ENCODE measurements around the gene ZSCAN2. TPM values are rescaled to one million over a fixed set of nuclear protein-coding genes. Genes with fewer than 3 reads are reported as not detected.

ZSCAN2 gene
- total RNA-seq, 2 donors from 2014 or later, result 23.6 to 31.3 TPM

DNA sequence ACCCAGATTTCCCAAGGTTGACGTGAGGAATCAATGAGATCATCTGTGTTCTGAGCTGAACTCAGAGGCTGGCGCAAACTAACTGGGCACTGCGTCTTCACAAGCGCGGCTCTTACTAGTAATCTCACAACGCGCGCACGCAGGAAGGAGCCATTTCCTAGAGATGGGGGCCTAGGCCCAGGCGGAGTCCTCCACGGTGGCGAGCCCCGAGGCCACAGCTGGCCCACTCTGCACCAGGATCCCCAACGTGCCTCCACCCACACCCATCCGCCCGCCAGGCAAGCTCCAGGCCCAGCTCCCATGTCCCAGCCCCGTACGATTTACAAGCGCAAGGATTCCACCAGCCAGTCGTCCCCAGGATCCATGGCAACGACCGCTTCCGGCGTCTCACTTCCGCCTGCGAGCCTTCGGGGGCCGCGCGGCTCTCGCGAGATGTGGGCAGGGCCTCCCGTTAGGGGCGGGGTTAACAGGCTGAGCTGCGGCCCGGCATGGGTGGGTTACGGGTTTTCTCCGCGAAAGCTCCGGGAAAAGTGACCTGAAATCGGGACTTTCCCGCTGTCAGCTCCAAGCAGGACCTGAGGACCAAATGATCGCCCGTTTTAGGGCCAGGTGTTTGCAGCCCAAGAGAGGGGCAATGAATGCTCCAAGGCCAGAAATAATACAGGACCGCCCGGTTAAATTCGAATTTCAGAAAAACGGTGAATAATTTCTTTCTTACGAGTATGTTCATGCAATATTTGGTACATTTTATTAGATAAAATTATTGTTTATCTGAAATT, 53.3 kb downstream of the ZSCAN2 start, which contains the start of gene WDR73:
TSS of gene WDR73 (minus strand) at position 374 of the 779 bp plus-strand sequence. CDS start at position 365, 9 bp downstream.
- TF ChIP-seq, protein P1, sequence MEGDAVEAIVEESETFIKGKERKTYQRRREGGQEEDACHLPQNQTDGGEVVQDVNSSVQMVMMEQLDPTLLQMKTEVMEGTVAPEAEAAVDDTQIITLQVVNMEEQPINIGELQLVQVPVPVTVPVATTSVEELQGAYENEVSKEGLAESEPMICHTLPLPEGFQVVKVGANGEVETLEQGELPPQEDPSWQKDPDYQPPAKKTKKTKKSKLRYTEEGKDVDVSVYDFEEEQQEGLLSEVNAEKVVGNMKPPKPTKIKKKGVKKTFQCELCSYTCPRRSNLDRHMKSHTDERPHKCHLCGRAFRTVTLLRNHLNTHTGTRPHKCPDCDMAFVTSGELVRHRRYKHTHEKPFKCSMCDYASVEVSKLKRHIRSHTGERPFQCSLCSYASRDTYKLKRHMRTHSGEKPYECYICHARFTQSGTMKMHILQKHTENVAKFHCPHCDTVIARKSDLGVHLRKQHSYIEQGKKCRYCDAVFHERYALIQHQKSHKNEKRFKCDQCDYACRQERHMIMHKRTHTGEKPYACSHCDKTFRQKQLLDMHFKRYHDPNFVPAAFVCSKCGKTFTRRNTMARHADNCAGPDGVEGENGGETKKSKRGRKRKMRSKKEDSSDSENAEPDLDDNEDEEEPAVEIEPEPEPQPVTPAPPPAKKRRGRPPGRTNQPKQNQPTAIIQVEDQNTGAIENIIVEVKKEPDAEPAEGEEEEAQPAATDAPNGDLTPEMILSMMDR (conservative IDR thresholded peaks at IDR 0.05), result no peak
- no peaks in the 10 kb centered on the region for H3K9me3 Mint-ChIP-seq

GRCh38 chr15:84654689-84655453, 54.1 kb downstream of the ZSCAN2 start:
- peak; percentile 90 for DNase-seq
- H3K27me3 Mint-ChIP-seq (ENCODE audit: insufficient read depth), result peaks cover 20% of the 10 kb centered on the region
- H3K4me1 Mint-ChIP-seq, result peaks cover 22% of the 10 kb centered on the region
- Histone ChIP-seq H3K36me3 (ENCODE audit: control insufficient read depth, insufficient read depth, low read length) (peaks cover 24% of the 10 kb centered on the region), H3K9ac (ENCODE audit: extremely low read depth, low read length, poor library complexity, severe bottlenecking) (peak overlapping the region; percentile 83), H3K27me3 (ENCODE audit: control insufficient read depth, insufficient read depth, low read length, poor library complexity, severe bottlenecking) (no peaks in the 10 kb centered on the region), H3K4me1 (ENCODE audit: control insufficient read depth, insufficient read depth, low read length) (peaks cover 8% of the 10 kb centered on the region), H3K27ac (ENCODE audit: low read depth, low read length) (no peak overlapping the region), H3K9me3 (ENCODE audit: control insufficient read depth, low read length) (no peaks in the 10 kb centered on the region), H3K4me3 (ENCODE audit: low read length) (peak overlapping the region; percentile 83)
- H3K36me3 Mint-ChIP-seq (ENCODE audit: low read depth), result peaks cover 16% of the 10 kb centered on the region
- TF ChIP-seq, protein P1 (conservative IDR thresholded peaks at IDR 0.05), result peak; percentile 80
- WGBS, 2 experiments (ENCODE audit: insufficient coverage in 1 of 2, insufficient read length in 1 of 2), result 17 to 19% methylated on average over 16 to 19 of the region's 19 CpGs
- H3K9me3 Mint-ChIP-seq, result no peaks in the 10 kb centered on the region
- peak overlapping the region; percentile 93 for H3K4me3 Mint-ChIP-seq
- H3K27ac Mint-ChIP-seq, result no peak overlapping the region

More for the DNA sequence above, 53.3 kb downstream of the ZSCAN2 start, which contains the start of gene WDR73:
- peak within 1 kb of the TSS; percentile 83 for H3K9ac ChIP-seq (ENCODE audit: extremely low read depth, low read length, poor library complexity, severe bottlenecking)
- H3K36me3 ChIP-seq (ENCODE audit: control insufficient read depth, insufficient read depth, low read length), result peaks cover 31% of the 10 kb centered on the region
- H3K4me3 ChIP-seq (ENCODE audit: low read length), result peak within 1 kb of the TSS; percentile 83
- peak within 1 kb of the TSS; percentile 47 for H3K27ac ChIP-seq (ENCODE audit: low read depth, low read length)
- peak; percentile 98 for DNase-seq
- no peaks in the 10 kb centered on the region for H3K9me3 ChIP-seq (ENCODE audit: control insufficient read depth, low read length)
- Mint-ChIP-seq H3K4me3 (peak within 1 kb of the TSS; percentile 93), H3K4me1 (peaks cover 15% of the 10 kb centered on the region), H3K27ac (peak within 1 kb of the TSS; percentile 97), H3K36me3 (ENCODE audit: low read depth) (peaks cover 19% of the 10 kb centered on the region), H3K27me3 (ENCODE audit: insufficient read depth) (peaks cover 20% of the 10 kb centered on the region)
- no peaks in the 10 kb centered on the region for H3K27me3 ChIP-seq (ENCODE audit: control insufficient read depth, insufficient read depth, low read length, poor library complexity, severe bottlenecking)
- H3K4me1 ChIP-seq (ENCODE audit: control insufficient read depth, insufficient read depth, low read length), result peaks cover 4% of the 10 kb centered on the region
- WGBS, 2 experiments (ENCODE audit: insufficient coverage in 1 of 2, insufficient read length in 1 of 2), result 1 to 2% methylated on average over 19 to 48 of the region's 49 CpGs

DNA sequence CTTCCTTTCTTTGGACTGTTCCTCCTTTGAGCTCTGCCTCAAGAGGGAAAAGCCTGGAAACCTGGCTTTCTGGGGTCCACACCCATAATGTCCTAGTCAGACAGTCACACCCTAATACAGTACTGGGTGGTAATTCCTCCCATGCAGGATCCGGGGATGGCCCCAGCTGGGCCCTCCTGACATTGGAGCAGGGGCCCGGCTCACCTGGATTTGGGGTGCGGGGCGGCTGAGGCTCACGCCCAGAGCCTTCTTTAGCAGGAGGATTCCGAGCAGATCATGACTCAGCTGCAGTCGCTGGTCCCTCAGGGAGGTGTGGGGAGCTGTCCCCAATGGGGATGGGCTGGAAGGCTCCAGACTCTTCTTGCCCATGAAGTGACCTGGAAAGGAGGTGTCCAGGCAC, 56.2 kb downstream of the ZSCAN2 start:
- H3K4me3 Mint-ChIP-seq, result peak overlapping the region; percentile 56
- H3K27ac ChIP-seq (ENCODE audit: low read depth, low read length), result no peak overlapping the region
- no peaks in the 10 kb centered on the region for H3K9me3 Mint-ChIP-seq
- H3K4me1 Mint-ChIP-seq, result peaks cover 30% of the 10 kb centered on the region
- no peak overlapping the region for H3K9ac ChIP-seq (ENCODE audit: extremely low read depth, low read length, poor library complexity, severe bottlenecking)
- no peak for DNase-seq
- peaks cover 10% of the 10 kb centered on the region for H3K36me3 ChIP-seq (ENCODE audit: control insufficient read depth, insufficient read depth, low read length)
- no peak overlapping the region for H3K27ac Mint-ChIP-seq
- H3K27me3 Mint-ChIP-seq (ENCODE audit: insufficient read depth), result peaks cover 20% of the 10 kb centered on the region
- 96 to 97% methylated on average over 6 to 7 of the region's 7 CpGs for WGBS, 2 experiments (ENCODE audit: insufficient coverage in 1 of 2, insufficient read length in 1 of 2)
- TF ChIP-seq, protein P1 (conservative IDR thresholded peaks at IDR 0.05), result no peak
- peaks cover 14% of the 10 kb centered on the region for H3K4me1 ChIP-seq (ENCODE audit: control insufficient read depth, insufficient read depth, low read length)
- no peak overlapping the region for H3K4me3 ChIP-seq (ENCODE audit: low read length)
- no peaks in the 10 kb centered on the region for H3K9me3 ChIP-seq (ENCODE audit: control insufficient read depth, low read length)
- H3K27me3 ChIP-seq (ENCODE audit: control insufficient read depth, insufficient read depth, low read length, poor library complexity, severe bottlenecking), result no peaks in the 10 kb centered on the region
- H3K36me3 Mint-ChIP-seq (ENCODE audit: low read depth), result peaks cover 7% of the 10 kb centered on the region
